HepG2 (cell line): ENCODE measurements around the gene PSMB3. TPM values are rescaled to one million over a fixed set of nuclear protein-coding genes. Genes with fewer than 3 reads are reported as not detected.

Experiments
- AHR ChIP-seq: IDR thresholded peaks from 2 replicates; pipeline ENCODE4 v1.6.1; 2018; ENCODE audit warnings: missing genetic modification reagents, missing compliant biosample characterization
- ATF7-NPFF ChIP-seq: sonication (generic); formaldehyde crosslinking; IDR thresholded peaks from 2 replicates; pipeline ENCODE4 v1.8.1; 2023; ENCODE audit warnings: mild to moderate bottlenecking, low read depth, missing genetic modification reagents, moderate library complexity
- EP300 ChIP-seq, 3 experiments: sonication (generic) in 1 of 3; formaldehyde crosslinking in 1 of 3; IDR thresholded peaks; 2 replicates each; pipeline versions ENCODE4 v1.5.1 to v1.6.1; 2011 to 2020; ENCODE audit warnings: low read depth in 2 of 3, low read length in 2 of 3, borderline replicate concordance in 1 of 3, improper control_type of control experiment in 1 of 3, mild to moderate bottlenecking in 1 of 3, missing genetic modification reagents in 1 of 3, moderate library complexity in 1 of 3
- FOXC1 ChIP-seq: sonication (generic); formaldehyde crosslinking; IDR thresholded peaks from 2 replicates; pipeline ENCODE4 v1.8.0; 2022; ENCODE audit warnings: mild to moderate bottlenecking, missing genetic modification reagents, borderline replicate concordance
- FOXJ3 ChIP-seq: sonication (generic); formaldehyde crosslinking; IDR thresholded peaks from 2 replicates; pipeline ENCODE4 v1.4.0; 2020; ENCODE audit warnings: missing genetic modification reagents, mild to moderate bottlenecking, borderline replicate concordance
- GPN1 ChIP-seq: sonication (generic); formaldehyde crosslinking; IDR thresholded peaks from 2 replicates; pipeline ENCODE4 v1.5.1; 2020; ENCODE audit warnings: missing genetic modification reagents, borderline replicate concordance
- HINFP ChIP-seq: sonication (generic); formaldehyde crosslinking; IDR thresholded peaks from 2 replicates; pipeline ENCODE4 v1.4.0; 2020; ENCODE audit warnings: low read depth, mild to moderate bottlenecking, missing genetic modification reagents
- KDM5A ChIP-seq: fragments of 200-600 bp; sonication (generic); IDR thresholded peaks from 2 replicates; pipeline ENCODE4 v1.7.0; 2018; ENCODE audit warnings: antibody characterized with exemption, mild to moderate bottlenecking, low read length, borderline replicate concordance
- NONO ChIP-seq, 2 experiments: fragments of 450-650 bp in 1 of 2; sonication (generic) in 1 of 2; formaldehyde crosslinking in 1 of 2; IDR thresholded peaks in 1 of 2; conservative IDR thresholded peaks in 1 of 2; 2 replicates each; pipeline versions ENCODE4 v1.6.1 to v1.8.0; 2017 to 2022; ENCODE audit warnings: mild to moderate bottlenecking in 1 of 2, missing genetic modification reagents in 1 of 2, moderate library complexity in 1 of 2
- NR1H2 ChIP-seq: sonication (generic); formaldehyde crosslinking; IDR thresholded peaks from 2 replicates; pipeline ENCODE4 v1.8.1; 2022; ENCODE audit warnings: low read depth, missing genetic modification reagents, borderline replicate concordance
- PAX8 ChIP-seq: sonication (generic); formaldehyde crosslinking; IDR thresholded peaks from 2 replicates; pipeline ENCODE4 v1.8.0; 2022; ENCODE audit warnings: mild to moderate bottlenecking, missing genetic modification reagents, borderline replicate concordance
- RBM22 ChIP-seq: fragments of 200-400 bp; formaldehyde crosslinking; optimal IDR thresholded peaks from 2 replicates; pipeline ENCODE3; 2017; ENCODE audit warnings: mild to moderate bottlenecking, low read length, moderate library complexity
- REL ChIP-seq: sonication (generic); formaldehyde crosslinking; conservative IDR thresholded peaks from 2 replicates; pipeline ENCODE4 v1.8.0; 2022; ENCODE audit warnings: mild to moderate bottlenecking, missing genetic modification reagents, moderate library complexity
- TFE3 ChIP-seq: IDR thresholded peaks from 2 replicates; pipeline ENCODE4 v1.6.1; 2016
- ZBTB20 ChIP-seq: sonication (generic); formaldehyde crosslinking; IDR thresholded peaks from 2 replicates; pipeline ENCODE4 v1.8.1; 2023; ENCODE audit warnings: missing genetic modification reagents, low read depth, mild to moderate bottlenecking, borderline replicate concordance
- ZBTB8A ChIP-seq: sonication (generic); formaldehyde crosslinking; IDR thresholded peaks from 2 replicates; pipeline ENCODE4 v1.4.0; 2020; ENCODE audit warnings: mild to moderate bottlenecking, low read depth, missing genetic modification reagents, borderline replicate concordance
- ZFX ChIP-seq: sonication (generic); formaldehyde crosslinking; IDR thresholded peaks from 2 replicates; pipeline ENCODE4 v1.4.0; 2020; ENCODE audit warnings: mild to moderate bottlenecking, low read depth, missing genetic modification reagents, moderate library complexity
- ZNF253 ChIP-seq: sonication (generic); formaldehyde crosslinking; IDR thresholded peaks from 2 replicates; pipeline ENCODE4 v1.8.0; 2022; ENCODE audit warnings: mild to moderate bottlenecking, missing genetic modification reagents, borderline replicate concordance
- ZNF335 ChIP-seq: sonication (generic); formaldehyde crosslinking; IDR thresholded peaks from 2 replicates; pipeline ENCODE4 v1.4.0; 2020; ENCODE audit warnings: missing genetic modification reagents
- ZNF367 ChIP-seq: sonication (generic); formaldehyde crosslinking; IDR thresholded peaks from 2 replicates; pipeline ENCODE4 v1.4.0; 2020; ENCODE audit warnings: missing genetic modification reagents, borderline replicate concordance
- polyA plus RNA-seq, 8 experiments: library from polyadenylated mRNA; depleted of rRNA in 3 of 8; stranded (reverse) in 7 of 8; unstranded in 1 of 8; fragments of >200 nt; fragmentation: Illumina TruSeq in 4 of 8; extraction: Trizol in 4 of 8; gene quantifications; 2 replicates each; pipeline versions ENCODE4 v1.2.1 to v1.2.3, GENCODE V29; 2011 to 2016; ENCODE audit warnings: low read depth in 4 of 8, missing spikeins in 1 of 8, mixed read lengths in 1 of 8; ENCODE audit not compliant: insufficient read depth in 1 of 8
- total RNA-seq, 5 experiments: library from RNA; depleted of rRNA; stranded (reverse); fragments of >200 nt; fragmentation: Illumina TruSeq; extraction: Trizol; gene quantifications; 2 replicates each; pipeline ENCODE4 v1.2.3, GENCODE V29; 2016; ENCODE audit warnings: low read depth in 1 of 5
- TF ChIP-seq, protein P1 (sequence below): fragments of 450-650 bp; IDR thresholded peaks from 2 replicates; pipeline ENCODE4 v1.6.1; 2016
- TF ChIP-seq, protein P2 (sequence below): sonication (generic); formaldehyde crosslinking; IDR thresholded peaks from 2 replicates; pipeline ENCODE4 v1.4.0; 2020; ENCODE audit warnings: missing genetic modification reagents

The PSMB3 gene
- total and polyA plus RNA-seq, 2 of the 13 experiments (the other 11 are each of a cell fraction or from before 2014, with no cell fraction given) = 366 to 517 TPM

DNA sequence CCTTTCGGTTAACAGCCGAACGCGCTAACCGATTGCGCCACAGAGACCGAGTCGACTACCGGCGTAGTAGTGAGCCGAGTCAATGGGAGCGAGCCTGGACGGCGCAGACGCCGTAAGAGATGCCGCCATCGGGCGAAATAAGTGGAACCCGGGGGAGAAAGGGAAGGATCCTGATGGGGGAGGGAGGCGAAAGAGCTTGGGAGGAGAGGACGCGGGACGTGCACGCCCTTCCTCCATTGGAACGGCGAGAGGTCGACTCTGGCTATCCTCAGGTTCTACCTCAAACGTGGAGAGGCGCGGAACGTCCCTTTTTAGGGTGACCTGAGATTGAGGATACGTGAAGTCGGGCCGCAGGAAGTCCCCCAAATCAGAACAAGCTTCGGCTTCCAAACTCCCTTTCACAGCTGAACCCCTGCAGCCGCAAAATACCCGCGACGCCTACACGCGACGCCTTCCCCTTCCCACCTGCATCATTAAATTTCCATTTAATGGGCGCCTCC is 683 bp upstream of the PSMB3 start (continued):
- TF ChIP-seq, protein P1, sequence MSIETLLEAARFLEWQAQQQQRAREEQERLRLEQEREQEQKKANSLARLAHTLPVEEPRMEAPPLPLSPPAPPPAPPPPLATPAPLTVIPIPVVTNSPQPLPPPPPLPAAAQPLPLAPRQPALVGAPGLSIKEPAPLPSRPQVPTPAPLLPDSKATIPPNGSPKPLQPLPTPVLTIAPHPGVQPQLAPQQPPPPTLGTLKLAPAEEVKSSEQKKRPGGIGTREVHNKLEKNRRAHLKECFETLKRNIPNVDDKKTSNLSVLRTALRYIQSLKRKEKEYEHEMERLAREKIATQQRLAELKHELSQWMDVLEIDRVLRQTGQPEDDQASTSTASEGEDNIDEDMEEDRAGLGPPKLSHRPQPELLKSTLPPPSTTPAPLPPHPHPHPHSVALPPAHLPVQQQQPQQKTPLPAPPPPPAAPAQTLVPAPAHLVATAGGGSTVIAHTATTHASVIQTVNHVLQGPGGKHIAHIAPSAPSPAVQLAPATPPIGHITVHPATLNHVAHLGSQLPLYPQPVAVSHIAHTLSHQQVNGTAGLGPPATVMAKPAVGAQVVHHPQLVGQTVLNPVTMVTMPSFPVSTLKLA = no peak
- no peak for TF ChIP-seq ZBTB8A (CRISPR knock-in tag)
- TF ChIP-seq FOXJ3 (CRISPR knock-in tag) = no peak
- TF ChIP-seq AHR (CRISPR knock-in tag) = peak; percentile 58; the same call in 1 of the 2 replicates
- 0 out of 2 replicates have a peak, but pooled peaks have one; percentile 2 for TF ChIP-seq PAX8 (CRISPR knock-in tag)
- TF ChIP-seq KDM5A = no peak
- no peak for TF ChIP-seq ZFX (CRISPR knock-in tag)
- TF ChIP-seq ZNF367 (CRISPR knock-in tag) = peak; percentile 63; the same call in 1 of the 2 replicates
- TF ChIP-seq RBM22 = peak; percentile 98
- TF ChIP-seq FOXC1 (CRISPR knock-in tag) = peak; percentile 73; the same call in 1 of the 2 replicates
- no peak for TF ChIP-seq GPN1
- peak; percentile 20; the same call in 1 of the 2 replicates for TF ChIP-seq ZBTB20 (CRISPR knock-in tag)
- 0 out of 2 replicates have a peak, but pooled peaks have one; percentile 17 for TF ChIP-seq HINFP (CRISPR knock-in tag)
- TF ChIP-seq ATF7-NPFF (CRISPR knock-in tag) = peak; percentile 74
- 0 out of 2 replicates have a peak, but pooled peaks have one; percentile 15 for TF ChIP-seq TFE3
- TF ChIP-seq, protein P2, sequence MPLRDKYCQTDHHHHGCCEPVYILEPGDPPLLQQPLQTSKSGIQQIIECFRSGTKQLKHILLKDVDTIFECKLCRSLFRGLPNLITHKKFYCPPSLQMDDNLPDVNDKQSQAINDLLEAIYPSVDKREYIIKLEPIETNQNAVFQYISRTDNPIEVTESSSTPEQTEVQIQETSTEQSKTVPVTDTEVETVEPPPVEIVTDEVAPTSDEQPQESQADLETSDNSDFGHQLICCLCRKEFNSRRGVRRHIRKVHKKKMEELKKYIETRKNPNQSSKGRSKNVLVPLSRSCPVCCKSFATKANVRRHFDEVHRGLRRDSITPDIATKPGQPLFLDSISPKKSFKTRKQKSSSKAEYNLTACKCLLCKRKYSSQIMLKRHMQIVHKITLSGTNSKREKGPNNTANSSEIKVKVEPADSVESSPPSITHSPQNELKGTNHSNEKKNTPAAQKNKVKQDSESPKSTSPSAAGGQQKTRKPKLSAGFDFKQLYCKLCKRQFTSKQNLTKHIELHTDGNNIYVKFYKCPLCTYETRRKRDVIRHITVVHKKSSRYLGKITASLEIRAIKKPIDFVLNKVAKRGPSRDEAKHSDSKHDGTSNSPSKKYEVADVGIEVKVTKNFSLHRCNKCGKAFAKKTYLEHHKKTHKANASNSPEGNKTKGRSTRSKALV (CRISPR knock-in tag) = peak; percentile 79; the same call in 1 of the 2 replicates
- no peak for TF ChIP-seq ZNF335 (CRISPR knock-in tag)
- no peak for TF ChIP-seq NONO (IDR thresholded peaks at IDR 0.05)
- peak; percentile 96 for TF ChIP-seq NONO (CRISPR knock-in tag; conservative IDR thresholded peaks at IDR 0.05)
- TF ChIP-seq REL (CRISPR knock-in tag) = no peak; the same call in 1 of the 2 replicates
- peak in 1 of 2 experiments; percentile 44; a peak in 1 of 4 replicates for TF ChIP-seq EP300 (IDR thresholded peaks at IDR 0.05; ENCODE audit: low read depth in 2 of 2, low read length in 2 of 2)
- TF ChIP-seq EP300 (CRISPR knock-in tag; IDR thresholded peaks at IDR 0.05; ENCODE audit: borderline replicate concordance) = no peak; the same call in 1 of the 2 replicates
- TF ChIP-seq NR1H2 (CRISPR knock-in tag) = no peak; the same call in 1 of the 2 replicates
- TF ChIP-seq ZNF253 (CRISPR knock-in tag) = no peak; the same call in 1 of the 2 replicates
